Measurements from ENCODE around the gene UFD1.

Gene UFD1

DNA sequence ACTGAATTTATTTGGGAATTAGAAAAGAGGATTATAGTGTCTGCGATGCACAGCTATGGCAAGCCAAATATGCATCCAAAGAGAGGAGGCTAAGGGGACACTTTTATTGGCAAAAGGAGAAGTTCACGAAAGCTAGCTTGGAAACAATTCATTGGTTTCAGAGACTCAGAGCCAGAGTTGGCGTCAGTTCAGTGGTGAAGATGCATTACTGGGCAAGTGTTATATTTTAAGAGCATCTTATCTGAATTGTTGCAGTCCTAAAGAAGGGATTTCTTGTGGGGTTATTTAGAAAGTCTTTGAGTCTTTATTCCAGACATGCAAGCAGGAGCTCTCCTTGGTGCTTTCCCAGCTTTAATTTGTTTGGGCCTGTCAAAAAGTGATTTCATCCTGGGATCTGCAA, 30.2 kb upstream of the UFD1 start:
- DNase-seq (ENCODE audit: low spot score): no peak
- TF ChIP-seq, protein P1, sequence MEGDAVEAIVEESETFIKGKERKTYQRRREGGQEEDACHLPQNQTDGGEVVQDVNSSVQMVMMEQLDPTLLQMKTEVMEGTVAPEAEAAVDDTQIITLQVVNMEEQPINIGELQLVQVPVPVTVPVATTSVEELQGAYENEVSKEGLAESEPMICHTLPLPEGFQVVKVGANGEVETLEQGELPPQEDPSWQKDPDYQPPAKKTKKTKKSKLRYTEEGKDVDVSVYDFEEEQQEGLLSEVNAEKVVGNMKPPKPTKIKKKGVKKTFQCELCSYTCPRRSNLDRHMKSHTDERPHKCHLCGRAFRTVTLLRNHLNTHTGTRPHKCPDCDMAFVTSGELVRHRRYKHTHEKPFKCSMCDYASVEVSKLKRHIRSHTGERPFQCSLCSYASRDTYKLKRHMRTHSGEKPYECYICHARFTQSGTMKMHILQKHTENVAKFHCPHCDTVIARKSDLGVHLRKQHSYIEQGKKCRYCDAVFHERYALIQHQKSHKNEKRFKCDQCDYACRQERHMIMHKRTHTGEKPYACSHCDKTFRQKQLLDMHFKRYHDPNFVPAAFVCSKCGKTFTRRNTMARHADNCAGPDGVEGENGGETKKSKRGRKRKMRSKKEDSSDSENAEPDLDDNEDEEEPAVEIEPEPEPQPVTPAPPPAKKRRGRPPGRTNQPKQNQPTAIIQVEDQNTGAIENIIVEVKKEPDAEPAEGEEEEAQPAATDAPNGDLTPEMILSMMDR (IDR thresholded peaks at IDR 0.05; ENCODE audit: borderline replicate concordance, control extremely low read depth, extremely low read depth, insufficient read depth, missing control alignments): no peak
- in situ Hi-C loops (cut with MboI; ENCODE audit: low sequenced_read_pairs, unreplicated experiment): no loop called here

DNA sequence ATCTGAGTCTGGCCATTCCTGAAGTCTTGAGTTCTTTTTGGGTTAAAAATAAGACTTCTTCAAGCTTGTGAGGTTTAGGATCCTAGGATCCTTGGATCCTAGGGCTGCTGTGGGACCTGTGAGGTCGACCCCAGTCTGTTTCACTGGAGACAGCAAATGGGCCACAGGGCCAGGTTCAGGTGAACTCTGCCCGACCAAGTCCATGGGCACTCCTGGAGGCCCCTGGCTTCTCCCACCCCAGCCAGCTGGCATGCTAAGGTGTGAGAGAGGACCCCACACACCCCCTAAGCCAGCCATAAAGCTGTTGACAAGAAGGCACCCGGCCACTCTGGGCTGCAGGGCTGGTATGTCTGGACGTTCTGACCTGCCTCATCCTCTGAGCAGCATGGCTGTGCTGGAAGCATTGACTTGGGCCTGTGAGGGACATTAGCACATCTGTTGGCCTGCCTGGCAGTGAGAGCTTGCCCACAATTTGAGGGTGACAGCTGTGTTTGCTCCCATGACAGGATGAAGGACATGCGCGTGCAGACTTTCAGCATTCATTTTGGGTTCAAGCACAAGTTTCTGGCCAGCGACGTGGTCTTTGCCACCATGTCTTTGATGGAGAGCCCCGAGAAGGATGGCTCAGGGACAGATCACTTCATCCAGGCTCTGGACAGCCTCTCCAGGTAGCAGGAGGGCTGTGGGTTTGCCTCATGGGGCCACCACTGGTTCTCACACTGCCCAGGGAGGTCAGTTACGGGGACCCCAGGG, 29.2 kb upstream of the UFD1 start:
- TF ChIP-seq, protein P1 (IDR thresholded peaks at IDR 0.05; ENCODE audit: borderline replicate concordance, control extremely low read depth, extremely low read depth, insufficient read depth, missing control alignments): no peak
- in situ Hi-C loops (cut with MboI; ENCODE audit: low sequenced_read_pairs, unreplicated experiment): no loop called here
- no peak for DNase-seq (ENCODE audit: low spot score)

DNA sequence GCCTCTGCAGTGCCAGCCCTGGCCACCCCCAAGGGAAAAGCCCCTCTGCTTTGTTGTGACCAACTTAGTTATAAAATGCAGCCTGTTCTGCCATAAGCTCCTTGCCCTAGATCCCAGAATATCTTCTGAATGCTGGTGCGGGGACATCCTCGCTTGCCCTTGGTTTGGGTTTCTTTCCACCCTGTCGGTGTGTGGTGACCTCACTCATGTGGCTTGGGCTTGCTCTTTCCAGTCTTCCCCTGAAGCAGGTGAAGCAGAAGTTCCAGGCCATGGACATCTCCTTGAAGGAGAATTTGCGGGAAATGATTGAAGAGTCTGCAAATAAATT, 28.5 kb upstream of the UFD1 start:
- no peak for DNase-seq (ENCODE audit: low spot score)
- in situ Hi-C loops (cut with MboI; ENCODE audit: low sequenced_read_pairs, unreplicated experiment): no loop called here
- TF ChIP-seq, protein P1 (IDR thresholded peaks at IDR 0.05; ENCODE audit: borderline replicate concordance, control extremely low read depth, extremely low read depth, insufficient read depth, missing control alignments): no peak

DNA sequence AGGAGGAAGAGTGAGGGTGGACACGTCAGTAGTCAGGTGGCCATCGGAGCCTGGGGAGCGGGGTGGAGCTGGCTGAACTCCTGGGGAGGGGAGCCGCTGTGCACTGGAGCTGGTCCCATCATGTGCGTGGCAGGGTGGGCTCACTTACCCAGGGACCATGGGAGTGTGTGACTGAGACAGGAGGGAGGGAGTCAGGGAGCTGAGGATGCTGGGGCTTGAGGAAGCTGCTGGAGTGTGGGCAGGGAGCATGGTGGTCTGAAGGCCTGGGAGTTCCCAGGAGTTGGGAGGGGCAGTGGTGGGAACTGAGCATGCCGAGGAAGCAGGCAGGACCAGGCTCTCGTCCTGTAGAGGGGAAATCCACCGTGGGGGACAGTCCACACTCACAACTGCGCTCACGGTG, 27.2 kb upstream of the UFD1 start:
- TF ChIP-seq, protein P1 (IDR thresholded peaks at IDR 0.05; ENCODE audit: borderline replicate concordance, control extremely low read depth, extremely low read depth, insufficient read depth, missing control alignments): no peak
- no peak for DNase-seq (ENCODE audit: low spot score)
- in situ Hi-C loops (cut with MboI; ENCODE audit: low sequenced_read_pairs, unreplicated experiment): no loop called here

DNA sequence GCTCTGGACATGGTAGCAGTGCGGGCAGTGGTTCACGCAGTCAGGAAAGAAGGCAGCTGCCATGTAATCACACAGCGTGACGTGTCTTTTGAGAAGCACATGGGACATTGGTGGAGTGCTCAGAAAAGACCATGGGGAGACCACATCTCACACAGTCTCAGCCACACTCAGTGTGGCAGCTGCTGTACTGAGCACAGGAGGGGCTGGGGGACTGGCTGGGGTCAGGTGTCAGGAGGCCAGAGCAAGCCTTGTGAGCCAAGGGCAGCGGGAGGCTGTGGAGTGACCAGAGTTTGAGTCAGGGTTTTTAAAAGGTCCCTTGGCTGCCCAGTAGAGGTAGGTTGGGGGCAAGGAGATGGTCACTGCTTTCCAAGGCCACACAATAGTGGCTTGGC, 26.7 kb upstream of the UFD1 start:
- in situ Hi-C loops (cut with MboI; ENCODE audit: low sequenced_read_pairs, unreplicated experiment): no loop called here
- TF ChIP-seq, protein P1 (IDR thresholded peaks at IDR 0.05; ENCODE audit: borderline replicate concordance, control extremely low read depth, extremely low read depth, insufficient read depth, missing control alignments): no peak
- DNase-seq (ENCODE audit: low spot score): no peak

DNA sequence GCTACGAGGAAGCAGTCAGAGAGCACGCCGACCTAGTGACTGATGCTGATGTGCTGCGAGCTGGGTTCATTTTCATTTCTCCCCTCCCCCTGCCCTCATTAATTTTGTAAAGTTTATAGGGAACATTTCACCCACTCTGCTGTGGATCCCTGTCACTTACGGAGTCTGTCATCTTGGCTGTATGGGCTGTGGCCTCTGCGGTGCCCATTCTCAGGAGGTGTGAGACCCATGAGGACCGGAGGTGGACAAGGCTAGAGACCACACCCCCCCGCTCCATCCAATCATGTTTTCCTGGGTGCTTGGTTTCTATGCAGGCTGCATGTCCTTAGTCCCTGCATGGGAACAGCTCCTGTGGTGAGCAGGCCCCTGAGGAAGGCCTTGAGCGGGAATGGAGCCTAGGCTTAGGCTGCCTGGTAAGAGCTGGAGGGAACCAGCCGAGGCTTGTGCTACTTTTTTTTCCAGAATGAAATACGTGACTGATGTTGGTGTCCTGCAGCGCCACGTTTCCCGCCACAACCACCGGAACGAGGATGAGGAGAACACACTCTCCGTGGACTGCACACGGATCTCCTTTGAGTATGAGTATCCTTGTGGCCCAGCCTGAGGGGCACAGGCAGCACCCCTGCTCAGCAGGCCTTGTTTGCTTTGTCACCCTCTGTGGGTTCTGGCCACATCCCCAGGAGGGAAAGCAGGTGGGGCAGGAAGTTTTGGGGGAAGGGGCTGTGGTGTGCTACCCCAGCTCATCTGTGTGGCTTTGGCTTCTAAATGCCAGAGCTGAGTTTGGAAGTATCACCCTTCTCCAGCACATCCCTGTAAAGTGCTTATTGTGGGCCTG, 26.1 kb upstream of the UFD1 start:
- no peak for DNase-seq (ENCODE audit: low spot score)
- TF ChIP-seq, protein P1 (IDR thresholded peaks at IDR 0.05; ENCODE audit: borderline replicate concordance, control extremely low read depth, extremely low read depth, insufficient read depth, missing control alignments): no peak
- in situ Hi-C loops (cut with MboI; ENCODE audit: low sequenced_read_pairs, unreplicated experiment): no loop called here
